HL-60 (cell line): ENCODE data around the gene ARMC9.

ENCODE experiments used
- GABPA ChIP-seq: IDR thresholded peaks from 2 replicates; pipeline ENCODE4 v1.6.1; 2012; ENCODE audit warnings: low read depth
- POLR2AphosphoS5 ChIP-seq: IDR thresholded peaks from 2 replicates; pipeline ENCODE4 v1.6.1; 2012; ENCODE audit warnings: low read depth
- TF ChIP-seq, protein P1 (sequence below): IDR thresholded peaks from one replicate; pipeline ENCODE4 v1.5.1; 2011; ENCODE audit warnings: low read length, control low read depth, inconsistent platforms; ENCODE audit not compliant: insufficient read depth

DNA sequence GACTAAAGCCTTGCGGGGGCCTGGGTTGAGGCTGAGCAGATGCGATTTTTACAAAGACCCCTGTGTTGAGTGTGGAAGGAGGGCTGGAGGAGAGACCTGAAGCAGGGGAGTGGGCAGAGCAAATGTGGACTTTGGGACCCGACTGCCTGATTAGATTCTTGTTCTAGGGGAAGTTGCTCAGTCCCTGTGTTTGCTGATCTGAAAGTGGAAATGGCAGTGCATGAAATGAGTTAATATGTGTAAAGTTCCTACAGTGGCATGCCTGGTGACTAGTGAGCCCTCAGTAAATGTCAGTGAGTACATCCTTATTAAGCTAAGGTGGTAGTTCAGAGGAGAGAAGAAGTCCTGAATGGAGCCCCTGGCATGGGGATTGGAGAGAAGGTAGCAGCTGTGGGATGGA lies 52.3 kb downstream of the ARMC9 start:
- TF ChIP-seq, protein P1, sequence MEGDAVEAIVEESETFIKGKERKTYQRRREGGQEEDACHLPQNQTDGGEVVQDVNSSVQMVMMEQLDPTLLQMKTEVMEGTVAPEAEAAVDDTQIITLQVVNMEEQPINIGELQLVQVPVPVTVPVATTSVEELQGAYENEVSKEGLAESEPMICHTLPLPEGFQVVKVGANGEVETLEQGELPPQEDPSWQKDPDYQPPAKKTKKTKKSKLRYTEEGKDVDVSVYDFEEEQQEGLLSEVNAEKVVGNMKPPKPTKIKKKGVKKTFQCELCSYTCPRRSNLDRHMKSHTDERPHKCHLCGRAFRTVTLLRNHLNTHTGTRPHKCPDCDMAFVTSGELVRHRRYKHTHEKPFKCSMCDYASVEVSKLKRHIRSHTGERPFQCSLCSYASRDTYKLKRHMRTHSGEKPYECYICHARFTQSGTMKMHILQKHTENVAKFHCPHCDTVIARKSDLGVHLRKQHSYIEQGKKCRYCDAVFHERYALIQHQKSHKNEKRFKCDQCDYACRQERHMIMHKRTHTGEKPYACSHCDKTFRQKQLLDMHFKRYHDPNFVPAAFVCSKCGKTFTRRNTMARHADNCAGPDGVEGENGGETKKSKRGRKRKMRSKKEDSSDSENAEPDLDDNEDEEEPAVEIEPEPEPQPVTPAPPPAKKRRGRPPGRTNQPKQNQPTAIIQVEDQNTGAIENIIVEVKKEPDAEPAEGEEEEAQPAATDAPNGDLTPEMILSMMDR = no peak
- TF ChIP-seq POLR2AphosphoS5 (no peak), GABPA (no peak)
